CD4-positive, alpha-beta T cell treated with Interleukin-6 at 100 ng/mL for 8 hours (primary cell): ENCODE results near the gene MMD2.
A peak's percentile ranks its signal among the peaks of the same experiment; 100 is the strongest.
"Not testable (repeated sequence)": the region's sequence is repeated elsewhere in the genome, so short reads cannot be mapped to it uniquely, and the experiment has no call there.

Experiments
- DNase-seq: peaks from one replicate; pipeline ENCODE4 v3.0.0-alpha.2; 2020; ENCODE audit warnings: mixed read lengths, low spot score

The MMD2 gene

GRCh38 chr7:4958477-4959301, at the start of gene MMD2:
Gene MMD2 (minus strand): TSS chr7:4959187. CDS start chr7:4959017, 170 bp downstream.
- DNase-seq = no peak

- DNase-seq = no peak
Measured at GRCh38 chr7:5005066-5005465, 46.1 kb upstream of the MMD2 start.

GRCh38 chr7:5001911-5002310, 42.9 kb upstream of the MMD2 start:
- DNase-seq = no peak

GRCh38 chr7:5001003-5001402, 42.0 kb upstream of the MMD2 start:
- no peak for DNase-seq

- no peak for DNase-seq
Measured at GRCh38 chr7:4999369-4999950, 40.5 kb upstream of the MMD2 start.

- no peak for DNase-seq
Measured at GRCh38 chr7:4998910-4999309, 39.9 kb upstream of the MMD2 start.

- DNase-seq = no peak
Measured at GRCh38 chr7:4998244-4998643, 39.3 kb upstream of the MMD2 start.

- DNase-seq = no peak
Measured at GRCh38 chr7:4996696-4997222, 37.8 kb upstream of the MMD2 start.

- no peak for DNase-seq
Measured at GRCh38 chr7:4995429-4995969, 36.5 kb upstream of the MMD2 start.

GRCh38 chr7:4993471-4993870, 34.5 kb upstream of the MMD2 start:
- DNase-seq = no peak

- not testable (repeated sequence) for DNase-seq
Measured at GRCh38 chr7:4982741-4983140, 23.8 kb upstream of the MMD2 start.

- not testable (repeated sequence) for DNase-seq
Measured at GRCh38 chr7:4981295-4981890, 22.4 kb upstream of the MMD2 start.

- not testable (repeated sequence) for DNase-seq
Measured at GRCh38 chr7:4975626-4976025, 16.6 kb upstream of the MMD2 start.

GRCh38 chr7:4973728-4974198, 14.8 kb upstream of the MMD2 start:
- peak; percentile 92 for DNase-seq

- not testable (repeated sequence) for DNase-seq
Measured at GRCh38 chr7:4972446-4972845, 13.5 kb upstream of the MMD2 start.

- no peak for DNase-seq
Measured at GRCh38 chr7:4965295-4966022, 6.5 kb upstream of the MMD2 start.

GRCh38 chr7:4964506-4964905, 5.5 kb upstream of the MMD2 start:
- DNase-seq = no peak

GRCh38 chr7:4962872-4963775, 4.1 kb upstream of the MMD2 start:
- no peak for DNase-seq

GRCh38 chr7:4960363-4960762, 1.4 kb upstream of the MMD2 start:
- DNase-seq = no peak

- DNase-seq = no peak
Measured at GRCh38 chr7:4959893-4960292, 906 bp upstream of the MMD2 start.

GRCh38 chr7:4959306-4959705, 319 bp upstream of the MMD2 start:
- DNase-seq = no peak
